CD4-positive, alpha-beta T cell treated with Interleukin-2 at 100 ng/mL for 4 hours (primary cell): ENCODE data around the gene STK40.

Source experiments
- DNase-seq: peaks from one replicate; pipeline ENCODE4 v3.0.0-alpha.2; 2020; ENCODE audit warnings: low spot score

STK40 gene

GRCh38 chr1:36309397-36309796 lies 76.3 kb downstream of the STK40 start:
- no peak for DNase-seq

DNA sequence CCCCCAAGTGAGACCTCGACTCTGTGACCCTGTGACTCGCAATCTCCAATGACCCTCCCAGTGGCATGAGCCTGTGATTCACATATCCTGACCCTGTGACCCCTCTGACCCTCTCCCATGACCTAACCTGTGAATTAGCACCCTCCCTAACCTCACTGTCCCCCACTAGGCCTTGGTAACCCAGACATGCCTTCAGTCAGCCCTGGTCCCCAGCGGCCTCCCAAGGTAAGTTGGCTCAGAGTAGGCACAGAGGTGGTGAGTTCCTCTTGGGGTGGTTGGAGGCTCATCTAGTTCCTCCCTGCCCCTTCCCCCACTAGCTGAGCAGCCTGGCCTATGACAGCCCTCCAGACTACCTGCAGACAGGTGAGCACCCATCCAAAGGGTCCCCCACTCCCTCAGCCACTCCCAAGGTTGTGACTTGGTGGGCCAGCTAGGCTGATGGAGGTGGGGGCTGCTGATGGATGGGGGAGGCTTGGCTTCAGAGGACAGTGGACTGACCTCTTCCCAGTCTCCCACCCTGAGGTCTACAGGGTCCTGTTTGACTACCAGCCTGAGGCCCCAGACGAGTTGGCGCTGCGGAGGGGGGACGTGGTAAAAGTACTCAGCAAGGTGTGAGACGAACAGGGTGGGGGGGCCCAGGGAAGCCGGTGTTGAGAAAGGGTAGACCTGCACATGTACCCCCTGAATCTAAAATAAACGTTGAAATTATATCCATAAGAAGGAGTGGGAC lies 78.0 kb downstream of the STK40 start:
- DNase-seq: no peak

DNA sequence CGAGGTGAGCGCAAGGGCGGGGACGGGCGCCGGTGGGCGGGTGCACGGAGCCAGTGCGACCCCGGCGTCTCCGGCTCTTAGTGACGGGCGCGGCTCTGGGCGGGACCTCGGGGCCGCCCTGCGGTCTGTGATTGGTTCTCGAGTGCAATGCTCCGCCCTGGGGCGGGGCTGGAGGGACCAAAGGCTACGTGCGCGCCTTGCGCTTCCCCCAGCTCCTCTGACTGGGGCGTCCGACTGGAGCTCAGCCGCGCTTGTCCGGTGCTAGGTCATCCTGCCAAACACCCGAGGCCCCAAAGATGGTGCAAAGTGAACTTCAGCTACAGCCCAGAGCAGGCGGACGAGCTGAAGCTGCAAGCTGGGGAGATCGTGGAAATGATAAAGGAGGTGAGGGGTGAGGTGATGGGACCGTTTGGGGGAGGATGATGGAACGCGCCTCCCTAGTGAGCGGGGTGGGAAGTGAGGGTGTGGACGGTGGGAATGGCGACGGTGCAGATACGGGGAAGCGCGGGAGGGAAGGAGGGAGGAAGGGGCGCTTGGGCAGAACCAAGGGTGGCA lies 78.7 kb downstream of the STK40 start:
- DNase-seq: peak; percentile 95

DNA sequence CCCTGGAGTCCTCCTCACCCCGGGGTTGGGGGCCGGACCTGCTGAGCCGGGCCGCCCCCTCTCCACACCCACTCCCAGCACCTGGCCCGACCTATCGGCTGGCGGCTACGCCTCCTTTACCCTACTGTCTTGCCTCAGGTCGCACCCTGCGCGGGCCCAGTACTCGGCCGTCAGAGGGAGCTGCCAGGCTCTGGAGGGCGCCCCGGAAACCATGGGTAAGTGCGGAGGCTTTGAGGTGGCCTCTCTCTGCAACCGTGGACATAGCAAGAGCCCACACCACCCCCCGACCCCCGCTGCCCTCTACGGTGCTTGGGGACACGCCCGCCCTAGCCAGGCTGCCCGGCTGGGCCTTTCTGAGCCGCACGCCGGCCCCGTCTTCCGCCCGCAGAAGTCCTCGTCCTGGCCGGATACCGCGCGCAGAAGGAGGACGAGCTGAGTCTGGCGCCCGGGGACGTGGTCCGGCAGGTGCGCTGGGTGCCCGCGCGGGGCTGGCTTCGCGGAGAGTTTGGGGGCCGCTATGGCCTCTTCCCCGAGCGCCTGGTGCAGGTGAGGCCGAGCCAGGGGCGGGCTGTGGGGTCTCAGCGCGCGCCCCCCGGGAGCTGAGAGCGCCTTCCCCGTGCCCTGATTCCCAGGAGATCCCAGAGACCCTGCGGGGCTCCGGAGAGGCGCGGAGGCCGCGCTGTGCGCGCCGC lies 79.4 kb downstream of the STK40 start, which contains the start of gene SH3D21:
Gene SH3D21, plus strand, starts transcription at position 159 of the 692 bp plus-strand sequence. Its CDS starts 53 bp downstream, at position 212.
- DNase-seq: peak; percentile 50

GRCh38 chr1:36305915-36306209 lies 79.9 kb downstream of the STK40 start:
- no peak for DNase-seq

DNA sequence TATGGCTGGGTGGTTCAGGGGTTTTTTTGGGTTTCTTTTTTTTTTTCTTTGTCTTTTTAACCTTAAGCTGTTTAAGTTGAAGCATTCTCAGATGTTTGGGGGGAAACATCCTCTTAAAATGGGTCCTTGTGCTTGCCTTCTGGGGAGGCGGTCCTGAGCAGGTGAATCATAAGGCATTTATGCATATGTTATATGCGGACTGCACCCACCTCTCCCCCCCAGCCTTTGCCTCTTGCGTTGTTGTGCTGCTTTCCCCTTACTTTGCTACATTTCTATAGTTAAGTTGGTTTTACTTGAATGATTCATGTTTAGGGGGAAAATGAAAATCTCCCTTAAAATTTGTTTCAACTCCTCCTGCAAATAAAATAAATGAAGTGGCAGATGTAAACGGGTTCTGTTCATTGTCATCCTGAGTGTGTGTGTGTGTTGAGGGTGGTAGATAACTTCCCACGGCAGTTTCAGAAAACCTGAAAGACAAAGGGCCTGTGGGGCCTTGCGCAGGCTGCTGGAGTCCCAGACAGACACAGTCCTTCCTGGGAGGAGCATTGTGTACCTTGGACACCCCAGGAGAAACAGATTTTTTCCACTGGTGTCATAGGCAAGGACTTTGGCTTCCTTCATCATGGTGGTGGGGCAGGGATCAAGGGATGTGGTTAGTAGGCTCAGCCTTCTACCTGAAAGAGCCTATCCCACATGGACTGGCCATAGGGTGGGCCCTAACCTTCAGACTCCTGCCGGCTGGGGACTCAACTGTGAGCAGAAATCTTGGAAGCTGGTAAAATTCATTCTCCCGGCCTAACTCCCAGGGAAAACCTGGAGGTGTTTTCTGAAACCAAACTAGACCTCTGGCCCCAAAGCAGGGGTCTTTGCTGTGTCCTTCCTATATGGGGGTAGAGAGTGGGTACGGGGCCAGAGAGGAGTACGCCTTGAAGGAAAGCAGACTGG lies 80.5 kb downstream of the STK40 start:
- no peak for DNase-seq

DNA sequence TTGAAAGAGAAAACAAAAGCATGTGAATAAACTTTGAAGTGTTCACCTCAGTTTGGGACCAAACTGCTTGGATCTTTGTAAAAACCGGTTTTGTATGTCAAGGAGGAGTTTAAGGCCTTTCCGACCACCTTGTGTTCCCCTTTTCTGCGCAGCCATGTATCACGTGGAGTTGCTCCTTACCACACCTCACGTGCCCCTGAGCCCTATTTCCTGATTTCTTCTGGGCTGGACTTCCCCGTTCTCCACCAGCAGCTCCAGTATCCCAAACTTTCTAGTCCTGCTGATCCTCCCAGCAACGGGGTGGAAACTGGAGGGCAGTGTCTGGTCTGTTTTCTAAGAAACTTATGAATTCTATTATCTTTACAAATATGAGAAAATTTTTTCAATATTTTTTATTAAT lies 81.2 kb downstream of the STK40 start:
- no peak for DNase-seq

DNA sequence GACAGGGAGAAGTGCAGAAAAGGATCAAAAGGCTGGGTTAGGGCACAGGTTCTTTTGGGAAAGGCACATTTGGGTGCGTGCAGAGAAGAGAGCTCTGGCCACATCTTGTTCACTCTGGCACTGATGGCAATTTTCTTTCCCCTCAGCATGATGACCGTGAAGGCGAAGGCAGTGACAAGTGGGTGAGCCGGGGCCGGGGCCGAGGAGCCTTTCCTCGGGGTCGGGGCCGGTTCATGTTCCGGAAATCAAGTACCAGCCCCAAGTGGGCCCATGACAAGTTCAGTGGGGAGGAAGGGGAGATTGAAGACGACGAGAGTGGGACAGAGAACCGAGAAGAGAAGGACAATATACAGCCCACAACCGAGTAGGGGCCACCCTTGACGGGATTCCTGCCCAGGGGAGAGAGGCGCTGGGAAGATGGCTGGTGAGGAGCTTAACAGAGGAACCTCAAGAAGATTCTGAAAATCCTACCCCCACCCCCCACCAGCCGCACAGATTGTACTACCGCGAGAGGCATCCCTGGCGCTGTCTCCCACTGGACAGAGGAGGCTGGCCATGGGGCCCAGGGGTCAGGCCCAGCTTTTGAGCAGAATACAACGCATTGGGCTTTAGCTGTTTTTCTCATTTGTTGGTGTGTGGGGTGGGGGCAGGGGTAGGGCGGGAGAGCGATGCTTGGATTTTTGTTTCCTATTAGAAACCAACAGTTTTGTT lies 81.9 kb downstream of the STK40 start:
- no peak for DNase-seq

- DNase-seq: no peak
These were observed 82.5 kb downstream of the STK40 start for GRCh38 chr1:36303244-36303643.

- DNase-seq: no peak
These were observed 84.5 kb downstream of the STK40 start for GRCh38 chr1:36301220-36301619.

DNA sequence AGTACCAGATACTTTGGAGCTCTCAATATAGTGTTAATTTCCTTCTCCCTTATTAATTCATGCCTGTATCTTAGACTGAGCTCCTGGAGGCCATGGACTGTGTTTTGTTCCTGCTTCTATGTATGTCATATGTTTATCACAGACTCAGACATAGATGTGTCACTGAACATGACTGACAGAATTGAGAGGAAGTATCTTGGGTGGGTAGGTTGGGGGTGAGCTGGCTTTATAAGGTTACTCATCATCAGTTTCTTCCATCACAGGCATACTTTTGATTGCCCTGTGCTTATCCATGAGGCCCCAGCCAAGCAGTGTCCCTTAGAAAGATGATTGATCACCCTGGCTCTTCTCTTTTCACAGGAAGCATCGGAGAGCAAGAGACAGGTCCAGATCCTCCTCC lies 85.2 kb downstream of the STK40 start:
- peak; percentile 11 for DNase-seq

- no peak for DNase-seq
These were observed 87.1 kb downstream of the STK40 start for GRCh38 chr1:36298640-36299039.

DNA sequence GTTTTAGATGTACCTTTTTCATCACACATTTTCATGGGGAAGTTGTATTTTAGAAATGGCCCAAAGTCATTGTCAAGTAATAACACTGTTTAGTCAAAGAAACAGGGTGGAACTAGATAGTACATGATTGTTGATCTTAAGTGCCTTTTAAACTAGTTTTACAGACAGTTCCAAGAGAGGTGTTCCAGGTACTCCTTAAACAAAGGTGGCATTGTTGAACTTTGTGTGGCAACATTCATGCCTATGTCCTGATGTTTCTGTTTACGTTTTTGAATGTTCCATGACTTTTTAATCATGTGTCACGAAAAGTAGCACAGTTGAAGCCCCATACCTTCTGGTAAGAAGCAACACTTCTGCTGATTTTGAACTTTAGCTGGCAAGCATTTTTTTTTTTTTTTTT lies 88.7 kb downstream of the STK40 start:
- no peak for DNase-seq

DNA sequence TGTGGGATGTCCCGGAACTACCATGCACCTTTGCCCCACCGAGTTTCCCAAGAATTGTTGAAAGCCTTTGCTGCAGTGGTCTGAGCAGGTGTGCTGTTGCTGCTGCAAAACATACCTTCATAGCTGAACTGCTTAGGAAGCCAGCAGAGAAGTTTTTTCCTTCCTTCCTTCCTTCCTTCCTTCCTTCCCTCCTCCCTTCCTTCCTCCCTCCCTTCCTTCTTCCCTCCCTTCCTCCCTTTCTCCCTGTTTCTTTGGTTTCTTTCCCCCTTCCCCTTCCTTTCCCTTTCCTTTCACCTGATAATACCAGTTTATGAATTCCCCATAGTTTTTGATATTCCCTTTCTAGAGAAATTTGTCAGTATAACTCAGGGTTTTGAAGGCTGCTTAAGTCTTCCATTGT lies 90.3 kb downstream of the STK40 start:
- no peak for DNase-seq
